HG03342 (cell line): ENCODE results near the gene TOP2A.

Source experiments
- ATAC-seq: cut with Tn5 transposase; IDR thresholded peaks from one replicate; pipeline ENCODE4 v1.9.1; 2021; ENCODE audit warnings: mild to moderate bottlenecking, moderate library complexity; ENCODE audit not compliant: unreplicated experiment

Gene TOP2A

GRCh38 chr17:40362696-40363110, 55.0 kb downstream of the TOP2A start:
- ATAC-seq = no peak

- ATAC-seq = no peak
Measured at GRCh38 chr17:40361925-40362695, 55.6 kb downstream of the TOP2A start.

DNA sequence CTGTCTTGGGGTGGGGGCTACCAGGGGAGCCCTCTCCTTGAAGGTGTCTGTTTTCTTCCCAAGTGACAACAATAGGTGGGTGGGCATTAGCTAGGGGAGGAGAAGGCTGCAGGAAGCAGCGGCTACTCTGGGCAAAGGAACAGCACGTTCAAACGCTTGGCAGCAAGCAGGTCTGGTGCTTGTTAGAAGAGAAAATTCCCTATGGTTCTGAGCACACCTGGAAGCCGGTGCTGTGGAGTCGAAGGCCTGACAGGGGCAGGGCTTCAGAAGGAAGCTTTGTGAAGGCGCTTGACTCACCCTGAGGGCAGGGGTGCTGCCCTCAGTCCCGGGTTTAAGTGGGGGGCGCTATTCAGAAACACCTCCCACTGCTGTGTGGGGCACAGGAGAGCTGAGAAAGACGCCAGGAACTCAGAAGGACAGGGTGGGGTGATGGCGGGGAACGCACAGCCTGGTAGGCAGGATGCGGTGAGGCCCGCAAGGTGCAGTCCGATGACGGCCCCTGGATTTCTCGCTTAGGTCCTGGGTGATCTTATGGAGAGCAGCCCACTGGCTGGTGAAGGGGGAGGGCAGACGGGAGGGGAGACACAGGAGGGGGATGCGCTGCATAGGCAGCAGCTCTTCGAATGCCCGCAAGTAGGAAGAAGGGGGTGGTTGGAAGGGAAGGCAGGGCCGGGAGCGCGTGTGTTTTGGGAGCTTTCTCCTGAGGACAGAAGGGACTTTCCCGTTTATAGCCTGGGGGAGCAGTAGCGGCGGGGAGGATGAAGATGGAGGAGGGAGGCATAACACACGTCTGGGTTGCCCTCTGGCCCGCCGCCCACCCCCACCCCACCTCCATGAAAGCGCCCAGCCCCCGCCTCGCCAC, 56.4 kb downstream of the TOP2A start:
- ATAC-seq = no peak

DNA sequence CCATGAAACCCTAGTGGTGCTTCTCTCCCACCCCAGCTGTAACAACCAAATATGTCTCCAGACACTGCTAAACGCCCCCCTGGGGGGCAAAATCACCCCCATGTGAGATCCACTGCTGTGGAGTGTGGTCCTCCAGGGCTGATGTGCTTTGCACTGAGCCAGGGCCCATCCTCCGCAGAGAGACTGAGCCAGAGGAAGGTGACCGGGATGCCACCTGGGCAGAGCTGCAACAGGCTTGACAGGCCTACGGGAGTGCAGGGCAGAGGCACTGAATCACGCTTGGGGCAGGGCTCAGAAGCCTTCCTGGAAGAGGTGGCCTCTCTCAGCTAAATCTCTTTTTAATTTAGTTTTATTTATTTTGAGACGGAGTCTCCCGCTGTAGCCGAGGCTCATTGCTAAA, 57.6 kb downstream of the TOP2A start:
- no peak for ATAC-seq

GRCh38 chr17:40358323-40359038, 59.2 kb downstream of the TOP2A start:
- no peak for ATAC-seq

DNA sequence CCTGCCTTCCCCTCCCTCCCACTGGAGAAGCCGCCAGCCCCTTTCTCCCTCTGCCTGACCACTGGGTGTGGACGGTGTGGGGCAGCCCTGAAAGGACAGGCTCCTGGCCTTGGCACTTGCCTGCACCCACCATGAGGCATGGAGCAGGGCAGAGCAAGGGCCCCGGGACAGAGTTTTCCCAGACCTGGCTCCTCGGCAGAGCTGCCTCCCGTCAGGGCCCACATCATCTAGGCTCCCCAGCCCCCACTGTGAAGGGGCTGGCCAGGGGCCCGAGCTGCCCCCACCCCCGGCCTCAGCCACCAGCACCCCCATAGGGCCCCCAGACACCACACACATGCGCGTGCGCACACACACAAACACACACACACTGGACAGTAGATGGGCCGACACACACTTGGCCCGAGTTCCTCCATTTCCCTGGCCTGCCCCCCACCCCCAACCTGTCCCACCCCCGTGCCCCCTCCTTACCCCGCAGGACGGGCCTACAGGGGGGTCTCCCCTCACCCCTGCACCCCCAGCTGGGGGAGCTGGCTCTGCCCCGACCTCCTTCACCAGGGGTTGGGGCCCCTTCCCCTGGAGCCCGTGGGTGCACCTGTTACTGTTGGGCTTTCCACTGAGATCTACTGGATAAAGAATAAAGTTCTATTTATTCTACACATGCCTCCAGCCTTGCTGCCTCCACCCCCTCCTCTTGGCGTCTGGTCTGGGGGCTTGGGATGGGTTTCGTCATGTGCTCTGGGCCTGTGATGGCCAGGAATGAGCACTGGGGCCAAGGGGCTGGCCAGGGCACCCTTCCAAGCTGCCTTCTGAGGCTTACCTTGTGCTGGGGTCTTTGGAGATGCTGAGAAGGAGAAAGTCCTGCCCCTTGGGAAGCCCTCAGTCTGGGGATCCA, 60.5 kb downstream of the TOP2A start:
- no peak for ATAC-seq

DNA sequence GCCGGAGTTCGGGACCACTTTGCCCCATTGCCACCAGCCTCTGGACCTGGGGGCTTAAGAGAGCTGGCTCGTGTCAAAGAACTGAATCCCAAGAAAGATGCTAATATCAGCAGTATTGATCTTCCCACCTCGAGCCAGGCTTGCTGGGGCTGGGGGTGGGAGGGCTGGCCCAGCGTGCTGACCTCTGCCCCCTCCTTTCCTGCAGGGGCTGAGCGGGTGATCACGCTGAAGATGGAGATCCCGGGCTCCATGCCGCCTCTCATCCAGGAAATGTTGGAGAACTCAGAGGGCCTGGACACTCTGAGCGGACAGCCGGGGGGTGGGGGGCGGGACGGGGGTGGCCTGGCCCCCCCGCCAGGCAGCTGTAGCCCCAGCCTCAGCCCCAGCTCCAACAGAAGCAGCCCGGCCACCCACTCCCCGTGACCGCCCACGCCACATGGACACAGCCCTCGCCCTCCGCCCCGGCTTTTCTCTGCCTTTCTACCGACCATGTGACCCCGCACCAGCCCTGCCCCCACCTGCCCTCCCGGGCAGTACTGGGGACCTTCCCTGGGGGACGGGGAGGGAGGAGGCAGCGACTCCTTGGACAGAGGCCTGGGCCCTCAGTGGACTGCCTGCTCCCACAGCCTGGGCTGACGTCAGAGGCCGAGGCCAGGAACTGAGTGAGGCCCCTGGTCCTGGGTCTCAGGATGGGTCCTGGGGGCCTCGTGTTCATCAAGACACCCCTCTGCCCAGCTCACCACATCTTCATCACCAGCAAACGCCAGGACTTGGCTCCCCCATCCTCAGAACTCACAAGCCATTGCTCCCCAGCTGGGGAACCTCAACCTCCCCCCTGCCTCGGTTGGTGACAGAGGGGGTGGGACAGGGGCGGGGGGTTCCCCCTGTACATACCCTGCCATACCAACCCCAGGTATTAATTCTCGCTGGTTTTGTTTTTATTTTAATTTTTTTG, 61.6 kb downstream of the TOP2A start:
- ATAC-seq = no peak

- no peak for ATAC-seq
Measured at GRCh38 chr17:40355123-40355803, 62.4 kb downstream of the TOP2A start.

- ATAC-seq = no peak
Measured at GRCh38 chr17:40354221-40355122, 63.2 kb downstream of the TOP2A start.

DNA sequence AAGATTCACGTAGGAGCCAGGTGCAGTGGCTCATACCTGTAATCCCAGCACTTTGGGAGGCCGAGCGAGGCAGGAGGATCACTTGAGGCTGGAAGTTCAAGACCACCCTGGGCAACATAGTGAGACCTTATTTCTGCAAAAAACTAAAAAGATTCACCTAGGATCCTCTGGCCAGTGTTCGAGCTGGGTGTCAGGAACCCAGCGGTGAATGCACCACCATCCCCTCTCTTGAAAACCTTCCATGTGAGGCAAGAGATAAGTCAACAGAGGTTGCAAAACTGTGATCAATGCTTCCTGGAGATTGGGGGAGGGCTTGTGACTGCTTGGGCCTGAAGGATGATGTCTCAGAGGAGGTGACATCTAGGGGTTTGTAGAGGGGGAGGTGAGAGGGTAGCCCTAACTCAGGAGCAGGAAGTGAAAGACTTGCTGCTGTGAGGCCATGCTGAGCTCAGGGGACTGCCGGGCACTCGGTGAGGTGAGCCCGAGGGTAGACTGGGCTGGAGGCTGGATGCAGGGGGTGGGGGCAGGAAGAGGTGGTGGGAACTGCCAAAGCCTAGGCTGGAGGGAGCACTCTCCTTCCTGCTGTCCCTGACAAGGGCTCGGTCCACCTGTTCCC, 64.8 kb downstream of the TOP2A start:
- no peak for ATAC-seq

DNA sequence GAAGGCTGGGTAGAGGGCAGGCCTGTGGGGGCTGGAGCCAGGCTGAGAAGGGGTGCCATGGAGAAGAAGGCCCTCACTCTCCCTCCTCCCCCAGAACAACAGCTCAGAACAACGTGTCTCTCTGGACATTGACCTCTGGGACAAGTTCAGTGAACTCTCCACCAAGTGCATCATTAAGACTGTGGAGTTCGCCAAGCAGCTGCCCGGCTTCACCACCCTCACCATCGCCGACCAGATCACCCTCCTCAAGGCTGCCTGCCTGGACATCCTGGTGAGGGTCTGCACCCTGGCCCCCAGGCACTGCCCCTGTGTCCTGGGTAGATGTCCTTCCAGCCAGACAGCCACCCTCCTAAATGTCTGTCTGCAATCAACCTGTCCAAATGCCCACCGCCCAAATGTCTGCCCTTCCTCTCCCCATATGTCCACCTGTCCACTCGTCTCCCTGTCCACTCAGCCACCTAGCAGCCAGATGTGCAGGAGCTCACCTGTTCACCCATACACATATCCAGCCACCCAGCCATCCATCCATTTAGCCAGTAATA, 65.4 kb downstream of the TOP2A start:
- ATAC-seq = no peak

GRCh38 chr17:40351359-40352236, 66.1 kb downstream of the TOP2A start:
- no peak for ATAC-seq

- ATAC-seq = no peak
Measured at GRCh38 chr17:40350689-40351358, 66.9 kb downstream of the TOP2A start.

DNA sequence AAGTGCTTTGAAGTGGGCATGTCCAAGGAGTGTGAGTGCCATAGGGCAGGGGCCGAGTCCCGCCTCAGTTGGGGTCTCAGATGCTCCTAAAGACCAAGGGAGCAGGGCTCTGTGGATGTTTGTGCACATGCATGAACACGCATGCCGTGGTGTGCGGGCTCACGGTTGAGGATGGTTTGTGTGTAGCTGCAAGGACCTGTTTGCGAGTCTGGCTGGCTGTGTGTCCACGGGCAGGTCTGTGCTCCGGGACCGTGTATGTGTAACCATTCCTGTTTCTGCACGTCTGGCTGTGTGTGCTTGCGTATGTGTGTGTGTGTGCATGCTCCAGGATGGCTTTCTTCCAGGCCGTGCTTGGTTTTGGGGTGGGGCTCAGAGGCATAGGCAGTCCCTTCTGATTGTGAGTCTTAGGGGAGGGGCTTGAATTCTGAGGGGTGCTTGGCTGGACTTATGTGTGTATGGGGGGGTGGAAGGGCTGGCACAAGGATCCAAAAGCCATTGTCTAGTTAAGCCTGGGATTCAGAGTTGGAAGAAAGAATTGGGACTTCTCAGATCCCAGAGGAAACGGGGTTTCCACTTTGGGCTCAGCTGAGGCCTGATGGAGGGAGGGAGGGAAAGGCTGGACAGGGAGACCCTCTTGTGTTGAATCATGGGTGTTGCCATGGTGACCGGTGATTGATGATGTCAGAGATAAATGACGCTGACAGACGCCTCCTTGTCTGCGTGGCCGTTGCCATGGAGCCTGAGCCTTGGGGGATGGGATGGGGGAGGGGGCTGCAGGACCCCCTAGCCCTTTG, 67.6 kb downstream of the TOP2A start:
- ATAC-seq = no peak

- no peak for ATAC-seq
Measured at GRCh38 chr17:40349477-40349894, 68.2 kb downstream of the TOP2A start.
